HG03432 (cell line): ENCODE results near the gene ATP2B2.
"Not testable (repeated sequence)": the region's sequence is repeated elsewhere in the genome, so short reads cannot be mapped to it uniquely, and the experiment has no call there.

Experiments used
- ATAC-seq: cut with Tn5 transposase; IDR thresholded peaks from one replicate; pipeline ENCODE4 v1.9.1; 2021; ENCODE audit warnings: mild to moderate bottlenecking, moderate library complexity; ENCODE audit not compliant: unreplicated experiment

ATP2B2 gene

GRCh38 chr3:10311710-10312109, 193.7 kb downstream of the ATP2B2 start:
- no peak for ATAC-seq

DNA sequence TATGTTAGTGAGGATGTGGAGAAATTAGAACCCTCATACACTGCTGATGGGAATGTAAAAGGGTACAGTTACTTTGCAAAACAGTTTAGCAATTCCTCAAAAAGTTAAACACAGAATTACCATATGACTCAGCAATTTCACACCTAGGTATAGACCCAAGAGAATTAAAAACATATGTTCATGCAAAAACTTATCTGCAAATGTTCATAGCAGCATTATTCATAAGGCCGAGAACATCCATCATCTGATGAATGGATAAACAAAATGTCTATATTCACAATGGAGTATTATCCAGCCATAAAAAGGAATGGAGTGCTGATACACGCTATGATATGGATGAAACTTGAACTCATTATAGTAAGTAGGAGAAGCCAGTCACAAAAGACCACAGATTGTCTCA, 194.8 kb downstream of the ATP2B2 start:
- no peak for ATAC-seq

DNA sequence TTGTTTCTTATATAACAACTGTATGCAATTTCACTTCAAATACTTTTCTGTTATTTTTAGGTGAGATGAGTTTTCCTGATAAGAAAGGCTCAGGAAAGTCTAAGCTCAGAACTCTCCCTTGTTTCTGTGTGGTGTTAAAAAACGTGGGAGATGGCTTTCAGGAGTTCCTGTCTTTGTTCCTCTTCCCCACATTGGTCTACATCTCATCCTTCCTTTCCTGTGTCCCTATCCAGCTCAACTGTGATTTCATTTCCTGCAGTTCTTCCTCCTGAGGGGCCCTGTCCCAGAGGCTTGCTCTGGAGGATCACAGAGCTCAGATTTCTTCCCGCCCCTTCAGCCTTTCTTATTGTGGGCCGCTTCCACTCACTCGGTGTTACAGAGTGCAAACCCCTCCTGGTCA, 195.7 kb downstream of the ATP2B2 start:
- ATAC-seq: no peak

GRCh38 chr3:10308678-10309077, 196.7 kb downstream of the ATP2B2 start:
- no peak for ATAC-seq

- no peak for ATAC-seq
Measured at GRCh38 chr3:10306156-10306555, 199.2 kb downstream of the ATP2B2 start.

GRCh38 chr3:10305331-10305902, 200.0 kb downstream of the ATP2B2 start:
- ATAC-seq: no peak

DNA sequence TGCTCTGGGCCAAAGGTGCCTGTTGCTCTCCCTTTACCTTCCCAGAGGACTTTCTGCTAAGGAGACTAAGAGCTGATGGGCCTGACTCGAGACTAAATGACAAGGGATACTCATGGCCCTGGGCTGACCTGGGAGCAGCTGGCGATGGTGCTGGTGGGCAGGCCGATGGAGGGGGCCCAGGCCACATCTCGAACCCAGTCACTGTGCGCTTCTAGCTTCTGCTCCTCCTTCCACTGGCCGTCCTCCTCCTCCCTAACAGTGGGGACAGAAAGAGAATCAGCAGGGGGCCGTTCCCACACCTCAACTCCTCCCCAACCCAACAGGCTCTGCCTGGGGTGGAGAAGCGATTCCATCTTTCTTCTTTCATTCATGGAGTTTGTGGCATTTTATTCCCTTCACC, 200.5 kb downstream of the ATP2B2 start:
- no peak for ATAC-seq

- no peak for ATAC-seq
Measured at GRCh38 chr3:10303785-10304184, 201.6 kb downstream of the ATP2B2 start.

DNA sequence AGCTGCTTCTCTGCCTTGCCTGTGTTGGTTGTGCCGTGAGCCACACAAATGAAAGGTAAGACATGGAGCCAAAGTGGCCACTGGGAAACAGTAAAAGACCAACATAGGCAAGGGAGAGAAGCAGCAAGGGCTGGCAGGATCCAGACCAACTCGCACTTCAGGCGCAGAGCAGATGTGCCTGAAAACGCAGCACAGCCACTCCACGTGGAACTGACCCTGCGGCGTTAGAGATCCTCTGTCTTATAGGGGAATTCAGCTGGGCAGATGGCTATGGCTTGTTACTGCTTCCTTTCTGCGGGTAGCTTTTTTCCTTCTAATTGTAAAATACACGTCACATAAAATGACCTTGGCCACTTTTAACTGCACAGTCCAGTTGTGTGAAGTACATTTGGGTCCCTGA, 202.3 kb downstream of the ATP2B2 start:
- ATAC-seq: no peak

DNA sequence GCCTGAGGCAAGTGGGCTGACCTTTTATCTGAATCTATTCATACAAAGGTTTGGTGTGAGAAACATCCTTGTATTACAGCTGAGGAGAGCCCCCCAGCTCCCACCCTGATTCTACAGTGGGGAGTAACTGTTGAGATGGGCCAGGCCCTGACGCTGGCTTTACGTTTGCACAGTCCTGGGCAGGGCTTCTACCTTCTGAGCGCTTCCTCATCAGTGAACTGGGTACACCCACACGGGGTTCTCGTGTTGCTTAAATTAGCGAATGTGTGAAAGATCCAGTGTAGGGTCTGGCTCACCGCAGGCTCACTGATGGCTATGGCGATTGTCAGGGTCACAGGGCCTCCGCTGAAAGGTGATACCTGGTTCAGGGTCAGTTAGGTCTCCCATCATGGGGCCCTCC, 205.3 kb downstream of the ATP2B2 start:
- no peak for ATAC-seq

DNA sequence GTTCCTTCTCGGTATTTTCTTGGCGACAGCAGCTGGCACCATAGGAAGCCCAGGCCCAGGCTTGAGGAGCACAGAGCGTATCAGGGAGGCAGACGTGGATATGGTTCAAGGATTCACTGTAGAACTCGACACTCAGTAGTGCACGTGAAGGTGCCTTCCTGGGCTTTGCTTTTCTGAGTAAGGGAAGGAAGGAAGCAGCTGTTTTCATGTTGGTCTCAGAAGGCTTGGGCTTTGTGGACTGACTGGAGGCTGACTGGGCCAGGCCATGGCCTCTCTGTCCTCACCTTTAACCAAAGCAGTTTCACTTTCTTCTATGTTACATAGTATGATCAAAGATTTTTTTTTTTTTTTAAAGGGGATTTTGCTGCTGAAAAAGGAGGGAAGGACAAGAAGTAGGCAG, 205.7 kb downstream of the ATP2B2 start:
- ATAC-seq: peak; percentile 71

DNA sequence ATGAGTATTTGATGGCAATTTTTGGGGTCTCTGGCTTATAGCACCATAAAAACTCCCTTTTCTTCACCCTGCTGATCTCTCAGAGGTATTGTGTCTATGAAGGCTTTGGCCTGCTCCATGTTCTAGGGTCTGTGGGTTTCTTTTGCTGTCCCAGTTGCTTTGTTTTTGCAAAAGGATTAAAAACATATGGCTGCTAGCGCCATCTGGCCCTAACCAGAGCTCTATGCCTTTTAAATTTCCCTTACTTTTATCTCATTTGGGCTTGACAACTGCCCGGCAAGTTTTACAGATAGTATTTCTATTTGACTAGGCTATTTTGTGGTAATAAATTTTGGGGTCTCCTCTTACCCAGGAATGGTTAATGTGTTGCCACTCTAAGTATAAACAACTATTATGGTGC, 206.2 kb downstream of the ATP2B2 start:
- no peak for ATAC-seq

- not testable (repeated sequence) for ATAC-seq
Measured at GRCh38 chr3:10298064-10298463, 207.3 kb downstream of the ATP2B2 start.

DNA sequence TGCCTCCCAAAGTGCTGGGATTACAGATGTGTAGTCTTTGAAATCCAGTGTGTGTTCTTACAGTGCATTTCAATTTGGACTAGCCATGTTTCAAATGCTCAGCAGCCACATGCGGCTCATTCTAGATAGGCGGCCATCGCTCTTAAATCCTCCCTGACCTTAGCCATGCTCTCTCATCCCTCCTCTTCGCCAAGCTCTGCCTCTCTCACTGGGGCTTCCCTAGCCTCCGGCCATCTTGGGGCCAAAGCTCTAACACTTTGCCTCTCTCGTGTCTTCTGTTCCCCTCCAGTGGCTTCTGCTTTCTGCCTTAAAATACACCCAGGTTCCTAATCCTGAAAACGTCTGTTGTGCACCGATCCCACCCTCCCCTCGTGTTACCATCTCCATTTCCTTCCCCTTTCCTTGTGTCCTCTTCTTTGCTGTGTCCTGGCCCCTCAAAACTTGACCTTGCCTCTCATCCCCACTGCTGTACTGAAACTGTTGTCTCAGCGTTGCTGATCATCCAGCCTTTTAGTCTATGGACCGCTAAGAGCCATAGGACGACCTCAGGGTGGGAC, 211.3 kb downstream of the ATP2B2 start:
- no peak for ATAC-seq

- peak; percentile 79 for ATAC-seq
Measured at GRCh38 chr3:10292505-10293419, 212.6 kb downstream of the ATP2B2 start, which contains the start of gene GHRL. GHRL (minus strand) TSS chr3:10292947; CDS start chr3:10290180, 2,767 bp downstream.

DNA sequence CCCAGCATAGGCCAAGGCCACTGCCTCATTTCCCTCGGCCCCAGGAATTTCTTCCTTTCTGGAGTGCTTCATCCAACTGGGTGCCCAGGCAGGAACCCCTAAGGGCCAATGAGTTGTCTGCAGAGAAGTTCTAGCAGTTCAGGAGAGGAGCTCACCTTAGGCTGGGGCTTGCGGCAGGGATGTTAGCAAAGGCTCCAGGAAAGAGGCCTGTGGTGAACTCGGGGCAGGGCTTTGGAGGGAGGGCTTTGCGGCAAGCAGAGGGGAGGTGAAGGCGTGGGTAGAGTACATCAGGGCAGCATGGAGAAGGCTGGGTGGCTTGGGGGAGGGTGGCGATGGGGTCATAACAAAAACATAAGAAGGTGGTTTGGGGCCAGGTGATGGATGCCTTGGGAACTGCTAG, 213.7 kb downstream of the ATP2B2 start:
- ATAC-seq: no peak

DNA sequence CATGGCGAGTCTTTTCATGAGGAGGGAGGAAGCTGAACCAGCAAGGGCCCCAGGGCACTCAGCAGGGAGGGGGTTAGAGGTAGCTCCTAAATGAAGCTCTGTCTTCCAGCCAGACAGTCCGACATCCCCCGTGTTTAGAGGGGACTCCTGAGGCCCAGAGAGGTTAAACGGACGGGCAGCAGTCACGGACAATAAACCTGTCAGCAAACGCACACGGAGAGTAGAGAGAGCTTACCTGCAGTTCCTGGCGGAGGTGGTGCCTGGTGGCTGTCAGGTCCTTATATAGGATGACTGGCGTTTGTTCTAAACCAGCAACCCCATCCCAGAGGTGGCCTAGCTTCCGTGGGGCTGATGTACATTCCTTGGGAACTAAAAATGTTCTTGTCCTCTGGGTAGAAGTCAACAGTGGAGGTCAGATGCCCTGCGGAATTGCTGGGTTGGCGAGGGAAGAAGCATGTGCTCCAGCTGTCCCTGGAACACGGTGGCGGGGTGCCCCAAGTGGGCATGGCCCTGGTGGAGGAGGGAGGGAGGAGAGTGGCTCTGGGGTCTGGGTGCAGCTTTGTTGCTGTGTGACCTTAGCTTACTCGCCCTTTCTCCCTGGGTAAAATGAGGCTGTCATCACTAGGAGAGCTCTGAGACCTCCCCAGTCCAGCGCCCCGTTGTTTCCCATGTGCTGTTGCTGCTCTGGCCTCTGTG, 214.8 kb downstream of the ATP2B2 start:
- no peak for ATAC-seq

GRCh38 chr3:10289787-10290355, 215.5 kb downstream of the ATP2B2 start:
- no peak for ATAC-seq

DNA sequence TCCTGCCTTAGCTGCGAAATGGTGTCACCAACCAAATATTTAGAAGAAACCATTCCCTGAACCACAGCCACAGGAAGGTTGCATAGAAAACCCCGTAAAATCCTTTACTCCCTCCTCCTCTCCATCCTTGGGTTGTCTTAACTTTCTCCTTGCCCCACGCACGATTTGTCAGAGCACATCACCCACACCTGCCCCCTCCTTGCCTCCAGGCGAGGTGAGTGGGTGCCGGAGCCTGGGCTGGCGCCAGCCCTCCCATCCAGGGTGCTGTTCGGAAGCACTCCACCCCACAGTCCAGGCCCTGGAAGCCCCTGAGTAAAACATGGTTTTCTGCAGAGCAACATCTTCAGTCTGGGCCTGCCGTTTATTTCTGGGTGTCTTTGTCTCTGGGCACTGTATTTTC, 216.3 kb downstream of the ATP2B2 start:
- ATAC-seq: no peak

- ATAC-seq: no peak
Measured at GRCh38 chr3:10288575-10288960, 216.8 kb downstream of the ATP2B2 start.

- ATAC-seq: no peak
Measured at GRCh38 chr3:10287936-10288574, 217.3 kb downstream of the ATP2B2 start.
